GM21381 (cell line): ENCODE data around the gene KRT82.
"Not testable (repeated sequence)": the region's sequence is repeated elsewhere in the genome, so short reads cannot be mapped to it uniquely, and the experiment has no call there.

Experiments used
- ATAC-seq: cut with Tn5 transposase; IDR thresholded peaks from one replicate; pipeline ENCODE4 v1.9.1; 2021; ENCODE audit warnings: mild to moderate bottlenecking, moderate library complexity; ENCODE audit not compliant: unreplicated experiment

Gene KRT82

DNA sequence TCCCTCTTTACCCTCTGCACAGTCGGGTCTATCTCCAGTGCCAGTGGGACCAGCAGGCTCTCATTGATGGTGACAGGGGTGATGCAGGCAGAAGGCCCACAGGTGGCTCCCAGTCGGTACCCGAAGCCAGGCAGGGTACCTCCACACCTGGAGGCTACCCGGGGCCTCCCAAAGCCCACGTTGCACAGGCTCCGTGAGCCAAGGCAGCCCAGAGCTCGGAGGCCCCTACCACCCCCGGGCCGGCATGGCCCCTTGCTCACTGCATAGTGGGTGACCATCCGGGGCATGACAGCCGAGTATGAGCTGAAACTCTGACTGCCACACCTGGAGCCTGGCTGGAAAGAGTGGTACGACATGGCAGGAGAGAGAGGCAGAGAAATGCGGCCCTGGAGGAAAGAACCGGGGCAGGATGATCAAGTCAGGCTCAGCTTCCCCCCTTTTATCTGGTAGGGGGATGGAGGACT lies at the start of gene KRT82:
KRT82 (minus strand) TSS at position 414 of the 464 bp plus-strand sequence; CDS start at position 356, 58 bp downstream.
- no peak for ATAC-seq

DNA sequence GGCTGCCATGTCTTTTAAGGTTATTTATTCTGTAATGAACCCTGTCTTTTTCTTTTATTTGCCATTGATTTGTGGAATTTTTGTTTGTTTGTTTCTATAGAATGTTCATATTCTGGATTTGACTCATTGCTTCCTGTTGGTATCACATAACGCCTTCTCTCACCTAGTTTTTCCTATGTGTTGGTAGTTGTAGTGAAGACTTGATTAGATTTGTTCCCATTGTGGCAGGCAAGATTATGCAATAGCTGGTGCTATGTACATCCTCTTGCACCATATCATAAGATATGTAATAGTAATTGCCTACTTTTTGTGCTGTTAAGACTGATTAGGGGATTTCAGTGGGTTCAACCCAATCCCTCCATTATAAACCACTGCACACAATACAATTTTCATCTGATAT lies 49.7 kb upstream of the KRT82 start:
- ATAC-seq, result no peak

DNA sequence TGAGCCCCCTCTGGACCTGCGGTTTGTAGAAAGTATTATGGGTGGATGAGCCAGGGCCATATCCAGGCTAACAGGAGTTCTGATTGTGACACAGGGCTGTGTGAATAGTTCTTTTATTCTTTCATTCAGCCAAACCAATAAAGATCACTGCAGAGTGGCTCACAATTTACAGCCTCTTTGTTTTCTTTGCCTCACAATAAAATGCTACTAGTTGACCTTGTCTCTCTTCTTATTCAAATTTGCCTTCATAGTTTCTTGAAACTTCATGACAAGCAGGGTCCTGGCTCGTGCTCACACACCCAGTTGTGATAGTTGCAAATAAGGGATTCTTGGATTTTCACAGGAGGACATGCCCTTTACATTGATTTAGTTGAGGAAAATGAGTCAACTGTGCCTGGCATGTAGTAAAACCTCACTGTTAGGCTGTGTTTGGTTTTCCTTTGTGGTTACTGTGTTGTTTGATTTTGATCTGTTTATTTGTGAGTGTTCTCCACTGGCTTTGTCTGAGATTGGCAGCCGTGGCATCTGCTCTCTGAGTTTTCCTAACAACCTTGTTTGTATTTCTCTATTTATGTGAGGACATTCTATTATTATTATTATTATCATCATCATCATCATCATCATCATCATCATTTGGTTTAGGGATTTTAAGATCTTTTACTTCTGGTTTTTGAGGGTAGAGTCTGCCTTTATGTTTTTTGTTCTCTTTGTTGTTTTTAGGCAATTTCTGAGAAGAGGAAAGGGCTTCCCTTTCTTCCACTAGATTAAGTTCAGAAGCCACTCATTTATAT lies 48.5 kb upstream of the KRT82 start:
- no peak for ATAC-seq

- ATAC-seq, result no peak
Observed at GRCh38 chr12:52452101-52452500, 46.0 kb upstream of the KRT82 start, which contains the start of gene KRT6B. Gene KRT6B (minus strand): TSS chr12:52452146. CDS start chr12:52452078, 68 bp downstream.

GRCh38 chr12:52448228-52448627 lies 42.1 kb upstream of the KRT82 start:
- ATAC-seq, result no peak

DNA sequence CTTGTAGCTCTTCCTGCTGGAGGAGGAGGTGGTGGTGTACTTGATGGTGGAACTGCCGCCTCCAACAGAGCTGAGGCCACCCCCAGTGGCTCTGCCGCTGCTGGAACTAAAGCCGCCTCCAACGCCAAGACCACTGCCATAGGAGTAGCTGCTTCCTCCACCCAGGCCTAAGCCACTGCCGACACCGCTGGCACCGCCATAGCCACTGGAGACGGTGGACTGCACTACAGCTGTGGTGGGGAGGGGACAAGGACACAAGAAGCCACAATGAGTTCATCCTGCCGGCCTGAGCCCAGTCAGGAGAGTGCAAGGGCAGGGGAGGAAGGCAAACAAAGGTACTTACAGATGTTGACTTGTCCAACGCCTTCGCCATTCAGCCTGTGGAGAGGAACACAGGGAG lies 41.1 kb upstream of the KRT82 start:
- ATAC-seq, result not testable (repeated sequence)

DNA sequence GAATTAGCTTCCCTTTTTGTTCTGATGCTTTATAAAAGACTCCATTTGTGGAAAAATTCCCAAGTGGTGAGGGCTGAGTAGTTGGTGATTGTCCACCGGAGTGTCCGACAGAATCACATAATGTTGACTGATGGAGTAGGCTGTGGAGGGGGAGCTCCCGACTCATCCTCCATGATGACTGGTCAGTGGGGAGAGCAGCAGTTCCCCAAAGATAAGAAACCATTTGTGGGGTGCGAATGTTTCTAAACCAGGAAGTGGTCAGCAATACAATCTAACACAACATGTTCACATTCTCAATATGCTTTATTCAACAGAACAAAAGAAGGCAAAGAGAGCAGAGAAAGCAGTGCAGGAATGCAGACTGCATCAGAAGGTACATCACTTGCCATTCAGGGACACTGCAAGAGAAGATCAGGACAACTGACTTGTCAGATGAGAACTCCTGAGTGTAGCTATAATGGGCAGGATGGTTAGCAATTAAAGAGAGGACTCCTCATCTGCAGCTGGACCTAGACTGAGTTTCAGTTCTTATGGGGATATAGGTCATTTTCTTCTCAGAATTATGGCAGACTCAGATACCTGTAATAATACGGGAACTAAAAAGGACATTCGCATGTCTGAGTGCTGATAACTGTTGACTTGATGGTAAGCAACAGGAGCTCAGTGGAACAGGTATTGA lies 40.4 kb upstream of the KRT82 start:
- no peak for ATAC-seq

- ATAC-seq, result no peak
Observed at GRCh38 chr12:52445876-52446275, 39.7 kb upstream of the KRT82 start.

- ATAC-seq, result no peak
Observed at GRCh38 chr12:52444647-52445595, 38.8 kb upstream of the KRT82 start.

DNA sequence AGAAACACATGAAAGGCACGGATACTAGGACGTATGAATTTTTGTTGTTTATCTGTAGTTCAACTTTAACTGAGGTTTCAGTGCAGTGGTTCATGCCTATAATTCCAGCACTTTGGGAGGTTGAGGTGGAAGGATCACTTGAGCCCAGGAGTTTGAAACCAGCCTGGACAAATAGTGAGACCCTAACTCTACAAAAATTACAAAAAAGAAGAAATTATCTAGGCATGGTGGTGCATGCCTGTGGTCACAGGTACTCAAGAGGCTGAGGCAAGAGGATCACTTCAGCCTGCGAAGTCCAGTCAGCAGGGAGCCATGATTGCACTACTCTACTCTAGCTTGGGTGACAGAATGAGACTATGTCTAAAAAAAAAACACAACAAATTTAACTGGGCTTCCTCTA lies 37.8 kb upstream of the KRT82 start:
- ATAC-seq, result no peak

DNA sequence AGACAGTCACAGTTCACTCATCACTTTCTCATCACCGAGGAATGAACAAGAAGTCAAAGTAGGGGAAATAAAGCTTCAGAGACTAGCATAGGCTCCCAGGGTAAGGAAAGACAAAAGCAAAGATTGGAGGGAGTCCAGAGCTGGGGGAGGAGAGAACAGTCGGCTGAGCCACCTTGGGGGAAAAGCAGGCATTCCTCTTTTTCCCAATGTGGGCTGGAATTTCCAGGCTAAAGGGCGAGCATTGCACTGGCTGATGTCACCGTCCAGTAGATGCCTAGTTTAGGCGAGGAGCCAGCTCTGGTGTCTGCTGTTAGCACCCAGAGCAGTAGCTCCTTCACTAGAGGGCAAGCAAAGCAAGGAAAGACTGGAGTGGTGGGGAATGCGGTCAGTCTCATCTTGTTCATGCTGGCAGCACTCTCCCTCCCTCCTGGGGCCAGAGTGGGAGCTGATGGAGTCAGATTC lies 36.5 kb upstream of the KRT82 start:
- no peak for ATAC-seq

DNA sequence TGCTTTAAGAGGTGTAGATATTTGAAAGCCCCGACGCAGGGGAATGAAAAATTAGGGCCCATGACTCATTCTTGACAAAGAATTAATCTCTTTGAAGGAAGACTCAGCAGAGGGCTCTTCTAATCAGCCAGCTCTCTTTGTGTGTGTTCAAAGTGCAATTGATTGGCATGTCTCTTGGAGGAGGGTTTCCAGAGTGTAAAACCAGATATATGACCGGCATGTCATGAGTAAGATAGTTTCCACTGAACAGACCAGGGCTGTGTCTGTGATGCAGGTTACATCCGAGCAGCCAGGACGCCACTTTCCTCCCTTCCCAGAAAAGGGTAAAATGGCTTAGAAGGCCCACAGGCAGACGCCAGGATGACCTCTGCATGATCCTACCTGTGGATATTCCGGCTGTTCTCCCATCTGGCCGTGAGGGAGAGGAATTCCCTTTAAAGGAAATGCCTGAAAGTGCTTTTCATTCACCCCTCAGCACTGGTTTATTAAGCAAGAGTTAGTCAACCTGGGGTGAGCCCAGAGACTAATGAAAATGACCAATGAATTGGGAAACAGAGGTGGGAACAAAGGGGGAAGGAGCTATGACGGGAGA lies 35.3 kb upstream of the KRT82 start:
- no peak for ATAC-seq

- ATAC-seq, result no peak
Observed at GRCh38 chr12:52440821-52441319, 34.7 kb upstream of the KRT82 start.

GRCh38 chr12:52439845-52440244 lies 33.7 kb upstream of the KRT82 start:
- no peak for ATAC-seq

DNA sequence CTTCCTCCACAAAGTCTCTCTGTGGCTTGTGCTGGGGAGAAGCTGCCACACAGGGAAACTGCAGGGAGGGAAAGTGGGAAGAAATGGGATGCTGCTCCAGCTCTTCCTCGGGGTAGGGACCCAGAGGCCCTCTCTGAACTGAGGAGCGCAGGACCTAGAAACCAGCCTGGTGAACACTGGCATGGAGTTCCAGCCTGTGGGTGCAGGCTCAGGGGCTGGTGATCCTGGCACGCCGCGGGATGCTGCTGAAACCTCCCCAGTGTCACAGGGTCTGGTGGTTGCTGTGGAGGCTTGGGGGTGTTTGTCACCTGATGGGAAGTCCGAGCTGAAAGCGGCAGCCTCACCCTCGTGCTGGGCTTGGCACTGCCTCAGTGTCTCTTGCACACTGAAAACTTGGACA lies 33.3 kb upstream of the KRT82 start:
- no peak for ATAC-seq

GRCh38 chr12:52438305-52439301 lies 32.5 kb upstream of the KRT82 start:
- ATAC-seq, result no peak

- ATAC-seq, result no peak
Observed at GRCh38 chr12:52437508-52437907, 31.4 kb upstream of the KRT82 start.

GRCh38 chr12:52436828-52437474 lies 30.8 kb upstream of the KRT82 start:
- no peak for ATAC-seq
